GM19099 (cell line): ENCODE data around the gene NT5DC1.

Experiments
- POLR2A ChIP-seq: IDR thresholded peaks from 3 replicates; pipeline ENCODE4 v1.6.1; 2011; ENCODE audit warnings: low read depth; ENCODE audit not compliant: insufficient read length; ENCODE audit errors: extremely low read depth

The NT5DC1 gene

GRCh38 chr6:116279232-116280160 lies 178.8 kb downstream of the NT5DC1 start, which contains the start of gene TSPYL1:
Gene TSPYL1 (minus strand): TSS chr6:116279930. CDS start chr6:116279830, 100 bp downstream.
- peak; percentile 88 for TF ChIP-seq POLR2A

GRCh38 chr6:116280161-116280932 lies 179.7 kb downstream of the NT5DC1 start:
- TF ChIP-seq POLR2A = no peak

GRCh38 chr6:116280933-116281316 lies 180.3 kb downstream of the NT5DC1 start:
- TF ChIP-seq POLR2A = no peak

GRCh38 chr6:116282698-116283097 lies 182.0 kb downstream of the NT5DC1 start:
- TF ChIP-seq POLR2A = no peak

- no peak for TF ChIP-seq POLR2A
Observed at GRCh38 chr6:116283191-116283590, 182.5 kb downstream of the NT5DC1 start.

GRCh38 chr6:116286773-116287358 lies 186.2 kb downstream of the NT5DC1 start:
- TF ChIP-seq POLR2A = no peak

GRCh38 chr6:116287689-116288282 lies 187.1 kb downstream of the NT5DC1 start:
- TF ChIP-seq POLR2A = no peak

- no peak for TF ChIP-seq POLR2A
Observed at GRCh38 chr6:116289876-116290275, 189.2 kb downstream of the NT5DC1 start.

- TF ChIP-seq POLR2A = no peak
Observed at GRCh38 chr6:116290799-116291198, 190.1 kb downstream of the NT5DC1 start.

GRCh38 chr6:116291701-116292396 lies 191.2 kb downstream of the NT5DC1 start:
- no peak for TF ChIP-seq POLR2A

- no peak for TF ChIP-seq POLR2A
Observed at GRCh38 chr6:116292553-116292952, 191.9 kb downstream of the NT5DC1 start.

- TF ChIP-seq POLR2A = no peak
Observed at GRCh38 chr6:116298273-116298672, 197.6 kb downstream of the NT5DC1 start.

GRCh38 chr6:116298973-116299372 lies 198.3 kb downstream of the NT5DC1 start:
- TF ChIP-seq POLR2A = no peak
